ENCODE results near the gene ANGEL2.

GRCh38 chr1:213049232-213049631 is 33.6 kb upstream of the ANGEL2 start:
- TF ChIP-seq CTCF (conservative IDR thresholded peaks at IDR 0.05; ENCODE audit: low read depth in 2 of 2) (no peak), EZH2 (IDR thresholded peaks at IDR 0.05; ENCODE audit: low read depth, unreplicated experiment) (no peak), REST (IDR thresholded peaks at IDR 0.05; ENCODE audit: unreplicated experiment) (no peak), CREB1 (CRISPR knock-in tag; IDR thresholded peaks at IDR 0.05; ENCODE audit: low read depth) (no peak), POLR2AphosphoS5 (IDR thresholded peaks at IDR 0.05; ENCODE audit: low read depth) (no peak)
